ENCODE measurements around the gene CACNA1H.

DNA sequence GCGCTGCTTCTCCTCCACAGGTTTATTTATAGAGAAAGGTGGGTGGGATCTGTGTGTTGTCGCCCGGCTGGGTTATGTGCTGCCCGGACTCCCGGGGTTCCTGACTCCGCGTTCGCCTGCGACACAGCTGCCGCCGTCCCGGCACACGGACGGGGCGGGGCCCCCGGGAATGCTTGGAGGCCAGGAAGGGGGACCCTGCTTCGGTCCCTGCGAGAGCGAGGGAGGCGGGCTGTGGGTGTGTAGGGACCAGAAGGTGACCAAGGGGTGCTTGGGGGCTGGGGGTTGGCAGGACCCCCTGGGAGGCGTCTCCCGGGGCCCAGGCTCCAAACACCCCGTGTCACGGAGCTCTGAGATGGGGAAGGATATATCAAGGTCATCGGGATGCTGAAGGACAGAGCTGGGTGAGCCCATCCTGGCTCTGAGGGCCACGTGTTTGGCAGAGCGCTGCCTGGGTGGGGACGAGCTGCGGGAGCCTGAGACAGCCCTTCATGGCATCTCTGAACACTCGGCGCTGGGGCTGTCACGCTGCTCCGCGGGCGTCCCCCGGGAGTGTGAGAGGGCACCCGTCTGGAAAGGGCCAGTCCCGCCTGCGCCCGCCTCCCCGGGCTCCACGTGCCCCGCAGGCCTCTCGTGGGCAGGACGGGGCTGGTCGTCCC, 4.2 kb downstream of the CACNA1H start:
- TF ChIP-seq, protein P1, sequence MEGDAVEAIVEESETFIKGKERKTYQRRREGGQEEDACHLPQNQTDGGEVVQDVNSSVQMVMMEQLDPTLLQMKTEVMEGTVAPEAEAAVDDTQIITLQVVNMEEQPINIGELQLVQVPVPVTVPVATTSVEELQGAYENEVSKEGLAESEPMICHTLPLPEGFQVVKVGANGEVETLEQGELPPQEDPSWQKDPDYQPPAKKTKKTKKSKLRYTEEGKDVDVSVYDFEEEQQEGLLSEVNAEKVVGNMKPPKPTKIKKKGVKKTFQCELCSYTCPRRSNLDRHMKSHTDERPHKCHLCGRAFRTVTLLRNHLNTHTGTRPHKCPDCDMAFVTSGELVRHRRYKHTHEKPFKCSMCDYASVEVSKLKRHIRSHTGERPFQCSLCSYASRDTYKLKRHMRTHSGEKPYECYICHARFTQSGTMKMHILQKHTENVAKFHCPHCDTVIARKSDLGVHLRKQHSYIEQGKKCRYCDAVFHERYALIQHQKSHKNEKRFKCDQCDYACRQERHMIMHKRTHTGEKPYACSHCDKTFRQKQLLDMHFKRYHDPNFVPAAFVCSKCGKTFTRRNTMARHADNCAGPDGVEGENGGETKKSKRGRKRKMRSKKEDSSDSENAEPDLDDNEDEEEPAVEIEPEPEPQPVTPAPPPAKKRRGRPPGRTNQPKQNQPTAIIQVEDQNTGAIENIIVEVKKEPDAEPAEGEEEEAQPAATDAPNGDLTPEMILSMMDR (IDR thresholded peaks at IDR 0.05; ENCODE audit: control extremely low read depth in 1 of 3, insufficient read depth in 1 of 3, low read depth in 1 of 3, low read length in 3 of 3): no peak
- TF ChIP-seq TAF1 (IDR thresholded peaks at IDR 0.05; ENCODE audit: low read depth, low read length) (no peak), TCF12 (IDR thresholded peaks at IDR 0.05; ENCODE audit: low read depth, low read length) (no peak), SIN3A (conservative IDR thresholded peaks at IDR 0.05 in 1 of 2, IDR thresholded peaks at IDR 0.05 in 1 of 2; ENCODE audit: low read depth in 1 of 2, low read length in 2 of 2) (no peak), EZH2 (IDR thresholded peaks at IDR 0.05; ENCODE audit: low read depth, low read length, severe bottlenecking) (no peak), RFX5 (IDR thresholded peaks at IDR 0.05; ENCODE audit: borderline replicate concordance, low read depth, low read length) (no peak), GABPA (IDR thresholded peaks at IDR 0.05; ENCODE audit: borderline replicate concordance, insufficient read depth, low read length) (no peak), POLR2A (IDR thresholded peaks at IDR 0.05; ENCODE audit: control extremely low read depth in 1 of 2, low read depth in 2 of 2, low read length in 2 of 2) (no peak)
- TF ChIP-seq, protein P2, sequence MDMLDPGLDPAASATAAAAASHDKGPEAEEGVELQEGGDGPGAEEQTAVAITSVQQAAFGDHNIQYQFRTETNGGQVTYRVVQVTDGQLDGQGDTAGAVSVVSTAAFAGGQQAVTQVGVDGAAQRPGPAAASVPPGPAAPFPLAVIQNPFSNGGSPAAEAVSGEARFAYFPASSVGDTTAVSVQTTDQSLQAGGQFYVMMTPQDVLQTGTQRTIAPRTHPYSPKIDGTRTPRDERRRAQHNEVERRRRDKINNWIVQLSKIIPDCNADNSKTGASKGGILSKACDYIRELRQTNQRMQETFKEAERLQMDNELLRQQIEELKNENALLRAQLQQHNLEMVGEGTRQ (IDR thresholded peaks at IDR 0.05; ENCODE audit: low read length): no peak
